Measurements from ENCODE around the gene GLE1.
A peak's percentile ranks its signal among the peaks of the same experiment; 100 is the strongest.
"Not testable (repeated sequence)": the region's sequence is repeated elsewhere in the genome, so short reads cannot be mapped to it uniquely, and the experiment has no call there.

The GLE1 gene

GRCh38 chr9:128497824-128498610 is 6.5 kb upstream of the GLE1 start:
- no peak for DNase-seq

DNA sequence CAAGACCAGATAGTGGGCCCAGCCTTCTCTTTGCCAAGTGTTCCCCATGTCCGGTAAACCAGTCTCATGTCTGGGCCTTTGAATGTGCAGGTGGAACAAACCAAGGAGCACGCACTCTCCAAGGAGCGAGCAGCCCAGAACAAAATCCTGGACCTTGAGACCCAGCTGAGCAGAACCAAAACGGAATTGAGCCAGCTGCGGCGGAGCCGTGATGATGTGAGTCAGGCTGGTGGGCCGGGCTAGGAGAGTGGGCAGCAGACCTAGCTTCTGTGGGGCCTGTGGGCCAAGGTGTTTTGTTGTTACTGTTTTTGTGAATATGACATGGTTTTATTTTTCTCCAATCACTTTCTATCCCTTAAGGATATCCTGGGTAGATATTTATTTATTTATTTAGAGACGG is 5.6 kb upstream of the GLE1 start:
- no peak for DNase-seq

- no peak for DNase-seq
Observed at GRCh38 chr9:128499920-128500319, 4.6 kb upstream of the GLE1 start.

GRCh38 chr9:128503415-128503825 is 1.1 kb upstream of the GLE1 start:
- not testable (repeated sequence) for DNase-seq

- no peak for DNase-seq
Observed at GRCh38 chr9:128503870-128504269, 649 bp upstream of the GLE1 start.

- no peak for DNase-seq
Observed at GRCh38 chr9:128505414-128505765, 871 bp downstream of the GLE1 start.

GRCh38 chr9:128505906-128506305 is 1.4 kb downstream of the GLE1 start:
- DNase-seq: not testable (repeated sequence)

DNA sequence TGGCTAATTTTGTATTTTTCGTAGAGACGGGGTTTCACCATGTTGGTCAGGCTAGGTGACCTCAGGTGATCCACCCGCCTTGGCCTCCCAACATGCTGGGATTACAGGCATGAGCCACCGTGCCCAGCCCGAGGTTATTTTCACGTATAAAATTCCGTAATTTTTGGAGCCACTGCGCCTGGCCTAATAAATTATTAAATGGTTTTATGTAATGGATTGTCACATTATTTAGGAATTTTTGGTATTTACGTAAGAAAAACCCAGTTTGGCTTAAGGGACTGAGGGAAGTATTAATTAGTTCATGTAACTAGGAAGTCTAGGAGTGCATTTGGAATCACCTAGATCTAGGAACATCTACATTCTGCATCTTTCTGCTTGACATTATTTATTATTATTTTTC is 8.3 kb downstream of the GLE1 start:
- no peak for DNase-seq

GRCh38 chr9:128521956-128522355 is 17.4 kb downstream of the GLE1 start:
- DNase-seq: no peak

DNA sequence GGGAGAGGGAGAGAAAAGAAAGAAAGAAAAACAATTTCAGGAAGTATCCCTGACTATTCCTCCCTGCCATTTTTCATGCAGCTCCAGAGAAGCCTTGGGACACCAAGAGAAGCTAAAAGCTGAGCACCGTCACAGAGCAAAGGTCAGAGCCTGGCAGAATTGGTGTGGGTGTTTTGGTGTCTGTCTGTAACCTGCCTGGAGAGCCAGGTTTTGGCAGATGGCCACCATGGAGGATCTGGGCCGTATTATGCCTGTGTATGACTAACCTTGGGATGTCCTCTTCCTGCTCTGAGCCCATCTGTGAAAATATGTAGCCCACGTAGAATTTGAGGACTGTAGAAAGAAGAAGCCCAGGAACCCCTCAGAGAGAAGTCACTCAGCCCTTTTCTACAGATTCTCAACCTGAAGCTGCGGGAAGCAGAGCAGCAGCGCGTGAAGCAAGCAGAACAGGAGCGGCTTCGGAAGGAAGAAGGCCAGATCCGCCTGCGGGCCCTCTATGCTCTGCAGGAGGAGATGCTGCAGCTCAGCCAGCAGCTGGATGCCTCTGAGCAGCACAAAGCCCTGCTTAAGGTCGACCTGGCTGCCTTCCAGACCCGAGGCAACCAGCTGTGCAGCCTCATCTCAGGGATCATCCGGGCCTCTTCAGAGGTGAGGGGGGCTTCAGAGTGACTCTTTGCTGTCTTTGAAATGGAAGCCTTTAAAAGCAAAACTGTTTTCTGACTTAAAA is 18.8 kb downstream of the GLE1 start:
- DNase-seq: no peak

DNA sequence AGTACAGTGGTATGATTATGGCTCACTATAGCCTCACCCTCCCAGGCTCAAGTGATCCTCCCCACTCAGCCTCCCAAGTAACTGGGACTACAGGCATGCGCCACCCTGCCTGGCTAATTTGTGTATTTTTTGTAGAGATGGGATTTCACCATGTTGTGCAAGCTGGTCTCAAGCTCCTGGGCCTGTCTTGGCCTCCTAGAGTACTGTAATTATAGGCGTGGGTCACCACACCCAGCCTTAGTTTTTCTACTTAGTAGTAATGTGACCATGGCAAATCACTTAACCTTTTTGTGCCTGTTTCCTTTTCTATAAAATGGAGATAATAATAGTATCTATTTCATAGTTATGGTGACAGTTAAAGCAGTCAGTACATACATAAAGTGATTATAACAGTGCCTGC is 22.2 kb downstream of the GLE1 start:
- no peak for DNase-seq

GRCh38 chr9:128528445-128529160 is 24.1 kb downstream of the GLE1 start:
- no peak for DNase-seq

DNA sequence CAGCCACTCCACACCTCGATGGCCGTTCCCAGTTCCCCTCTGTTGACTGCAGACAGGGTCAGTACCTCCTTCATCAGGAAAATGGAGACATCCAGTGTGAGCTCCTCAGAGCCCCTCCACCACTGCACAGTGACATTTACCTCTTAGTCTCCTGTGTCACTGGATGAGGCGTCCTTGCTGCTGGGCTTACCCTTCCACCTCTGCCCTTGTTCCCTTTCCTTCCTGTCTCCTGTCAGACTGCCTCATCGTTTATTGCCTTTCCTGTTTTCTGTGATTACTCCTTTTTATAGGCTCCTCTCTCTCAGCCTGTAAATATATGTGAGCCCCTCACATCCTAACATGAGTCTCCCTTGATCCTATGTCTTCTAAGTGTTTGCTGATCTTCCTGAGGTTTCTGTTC is 24.7 kb downstream of the GLE1 start:
- no peak for DNase-seq

- no peak for DNase-seq
Observed at GRCh38 chr9:128532581-128532980, 28.1 kb downstream of the GLE1 start.

GRCh38 chr9:128540634-128541360 is 36.3 kb downstream of the GLE1 start:
- no peak for DNase-seq

GRCh38 chr9:128546504-128546903 is 42.0 kb downstream of the GLE1 start:
- no peak for DNase-seq

- no peak for DNase-seq
Observed at GRCh38 chr9:128548876-128549275, 44.4 kb downstream of the GLE1 start.

DNA sequence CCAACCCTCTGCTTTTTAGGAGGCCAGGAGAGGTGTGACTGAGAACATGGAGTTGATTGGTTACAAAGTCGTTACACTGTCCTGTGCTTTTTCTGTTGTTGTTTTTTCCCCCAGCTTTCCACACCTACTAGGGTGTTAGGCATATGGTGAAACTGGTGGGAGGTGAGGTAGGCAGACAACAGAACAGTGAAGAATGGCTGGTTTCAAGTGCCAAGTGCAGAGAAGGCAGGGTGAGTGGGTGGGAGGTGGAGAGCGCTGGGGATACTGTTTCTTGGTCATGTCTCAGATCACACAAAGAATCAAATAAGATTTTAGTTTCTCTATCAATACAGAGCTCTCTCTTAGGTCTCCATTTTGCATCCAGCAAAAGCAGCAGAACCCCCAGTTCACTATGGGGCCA is 45.7 kb downstream of the GLE1 start:
- DNase-seq: no peak

DNA sequence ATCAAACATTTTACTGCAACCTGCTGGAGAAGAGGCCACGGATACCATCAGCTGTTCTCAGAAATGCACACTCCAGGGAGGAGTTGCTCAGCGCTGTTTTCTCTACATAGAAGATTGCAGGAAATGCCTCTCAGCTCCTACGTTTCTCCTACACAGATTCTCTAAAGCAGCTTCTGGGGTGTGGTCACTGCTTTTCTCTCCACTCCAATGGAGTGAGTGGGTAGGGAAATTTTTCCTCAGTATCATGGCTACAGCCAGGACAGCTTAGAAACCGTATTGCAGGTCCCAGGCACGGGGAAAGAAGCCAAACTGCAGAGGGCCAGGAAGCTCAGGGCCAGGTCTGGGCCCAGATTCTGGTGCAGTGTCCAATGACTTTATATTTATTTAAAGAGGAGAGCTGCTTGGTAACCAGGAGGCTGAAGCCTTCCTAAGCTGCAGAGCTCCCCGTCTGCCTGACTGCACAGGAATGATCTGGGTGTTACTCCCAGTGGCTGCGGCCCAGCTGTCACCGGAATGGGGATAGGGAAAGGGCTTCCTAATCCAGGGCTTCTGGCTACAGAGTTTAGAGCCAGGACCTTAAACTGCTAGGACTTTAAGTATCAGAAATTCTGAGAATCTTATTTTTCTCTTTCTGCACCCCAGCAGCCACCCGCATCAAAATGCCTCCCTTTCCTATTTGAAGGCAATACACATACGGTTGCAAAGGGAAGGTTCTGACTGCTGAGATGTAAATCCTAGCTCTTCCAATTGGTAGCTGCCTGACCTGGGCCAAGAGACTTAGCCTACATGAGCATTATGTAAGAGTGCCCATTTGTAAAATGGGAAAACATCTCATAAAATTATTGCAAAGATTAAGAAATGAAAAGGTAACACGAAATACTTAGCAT is 46.5 kb downstream of the GLE1 start:
- DNase-seq: peak; percentile 6 to 19

DNA sequence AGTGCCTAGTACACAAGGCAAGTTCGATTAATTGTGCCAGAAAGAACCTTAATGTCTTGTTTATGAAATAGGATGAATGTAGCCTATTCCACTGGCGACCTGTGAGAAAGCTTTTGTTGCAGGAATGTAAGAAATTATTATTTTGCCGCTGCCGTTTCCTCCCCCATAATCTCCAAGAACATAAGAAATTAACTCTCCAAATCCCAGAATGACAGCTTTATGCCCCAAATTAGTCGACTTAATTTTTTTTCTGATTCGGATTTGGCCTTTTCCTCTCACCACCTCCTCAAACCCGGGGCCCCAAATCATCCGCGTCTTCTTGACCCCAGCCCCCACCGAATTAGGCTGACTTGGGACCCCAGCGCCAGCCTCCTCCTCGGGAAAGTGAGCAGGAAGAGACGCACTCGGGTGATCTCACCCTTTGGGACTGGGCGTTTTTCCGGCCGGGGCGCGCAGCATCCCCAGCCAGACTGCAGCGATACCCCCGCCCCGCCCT is 47.2 kb downstream of the GLE1 start:
- DNase-seq: no peak

DNA sequence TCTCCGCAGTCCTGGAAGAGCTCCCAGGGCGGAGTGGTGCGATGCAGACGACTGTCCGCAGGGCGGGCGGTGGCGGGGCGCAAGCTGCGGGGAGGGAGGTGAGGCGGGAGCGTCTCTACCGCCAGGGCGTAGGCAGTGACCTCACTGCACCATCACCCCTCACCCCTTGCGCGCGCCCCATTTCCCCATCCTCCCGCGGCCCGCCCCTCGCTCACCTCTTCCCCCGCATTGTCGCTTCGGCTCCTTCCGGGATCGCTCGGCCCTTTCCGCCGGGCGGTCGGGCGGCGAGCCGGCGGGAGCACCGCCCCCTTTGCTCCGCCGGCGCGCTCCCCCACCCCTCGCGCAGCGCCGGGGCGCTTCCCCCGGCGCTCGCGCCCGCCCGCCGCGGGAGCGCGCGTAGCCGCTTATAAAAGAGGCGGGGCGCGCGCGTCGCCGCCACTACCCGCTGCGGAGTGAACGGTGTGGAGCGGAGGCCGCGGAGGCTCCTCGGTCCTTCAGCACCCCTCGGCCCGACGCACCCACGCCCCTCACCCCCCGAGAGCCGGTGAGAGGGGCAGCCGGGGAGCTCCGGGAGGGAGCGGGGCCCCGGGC is 47.7 kb downstream of the GLE1 start, which contains the start of gene SPTAN1:
Gene SPTAN1 (plus strand): TSS at position 435 of the 591 bp plus-strand sequence. CDS start 14,154 bp downstream, outside the sequence.
- peak; percentile 57 to 86 for DNase-seq
